Measurements from ENCODE around the gene UTF1.

Gene UTF1

DNA sequence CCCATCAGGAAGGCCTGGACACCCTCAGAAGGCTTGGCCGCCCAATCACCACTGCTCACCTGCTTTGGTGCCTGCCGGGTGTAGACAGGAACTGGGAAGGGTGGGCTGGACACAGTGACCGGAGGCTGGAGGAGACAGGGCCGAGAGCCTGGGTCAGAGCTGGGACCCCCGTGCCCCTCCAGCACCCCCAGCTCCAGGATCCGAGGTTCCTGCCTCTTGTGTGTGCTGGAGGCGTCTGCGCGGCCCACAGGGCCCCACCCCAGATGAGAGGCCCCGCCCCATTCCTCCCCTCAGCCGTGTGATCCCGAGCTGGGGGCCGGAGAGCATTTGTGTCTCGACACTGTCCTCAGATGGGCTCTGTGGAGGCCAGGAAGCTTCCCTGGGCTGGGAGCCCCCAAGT, 37.3 kb downstream of the UTF1 start:
- no peak for DNase-seq

- DNase-seq: no peak
Observed at GRCh38 chr10:133267829-133268228, 37.8 kb downstream of the UTF1 start.

DNA sequence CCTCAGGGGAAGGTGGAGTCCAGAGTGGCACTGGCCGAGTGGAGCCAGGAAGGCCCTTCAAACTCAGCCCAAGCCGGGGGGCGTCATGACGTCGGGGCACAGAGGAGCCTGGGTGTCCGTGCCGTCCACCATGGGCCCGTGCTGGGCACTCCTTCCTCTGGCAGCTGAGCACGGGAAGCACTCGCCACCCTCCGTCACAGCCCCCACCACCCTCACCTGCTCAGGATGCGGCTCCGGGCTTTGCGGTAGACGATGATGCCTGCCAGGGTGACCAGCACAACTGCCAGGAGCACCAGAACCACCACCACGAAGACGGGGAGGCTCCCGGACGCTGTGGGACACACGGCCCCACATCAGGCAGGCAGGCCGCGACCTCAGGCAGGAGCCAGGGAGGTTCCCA, 38.5 kb downstream of the UTF1 start:
- DNase-seq: no peak

- DNase-seq: no peak
Observed at GRCh38 chr10:133269367-133269766, 39.4 kb downstream of the UTF1 start.

DNA sequence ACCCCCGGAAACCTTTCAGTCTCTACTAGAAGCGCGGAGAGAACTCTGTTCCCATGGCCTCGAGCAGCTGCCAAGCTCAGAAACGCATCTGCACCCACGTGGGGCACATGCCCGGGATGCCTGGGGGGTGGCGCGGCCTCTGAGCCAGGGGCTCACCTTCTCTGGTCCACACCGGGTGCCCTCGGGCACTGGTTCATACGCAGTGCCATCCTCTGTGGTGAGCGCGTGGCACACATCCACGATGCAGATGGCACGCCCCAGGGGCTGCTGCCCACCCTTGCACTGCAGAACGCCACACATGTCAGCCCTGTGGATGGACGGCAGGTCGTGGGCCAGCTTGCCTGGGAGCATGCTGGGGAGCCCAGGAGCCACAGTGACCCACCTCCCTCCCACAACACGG, 40.2 kb downstream of the UTF1 start:
- no peak for DNase-seq

DNA sequence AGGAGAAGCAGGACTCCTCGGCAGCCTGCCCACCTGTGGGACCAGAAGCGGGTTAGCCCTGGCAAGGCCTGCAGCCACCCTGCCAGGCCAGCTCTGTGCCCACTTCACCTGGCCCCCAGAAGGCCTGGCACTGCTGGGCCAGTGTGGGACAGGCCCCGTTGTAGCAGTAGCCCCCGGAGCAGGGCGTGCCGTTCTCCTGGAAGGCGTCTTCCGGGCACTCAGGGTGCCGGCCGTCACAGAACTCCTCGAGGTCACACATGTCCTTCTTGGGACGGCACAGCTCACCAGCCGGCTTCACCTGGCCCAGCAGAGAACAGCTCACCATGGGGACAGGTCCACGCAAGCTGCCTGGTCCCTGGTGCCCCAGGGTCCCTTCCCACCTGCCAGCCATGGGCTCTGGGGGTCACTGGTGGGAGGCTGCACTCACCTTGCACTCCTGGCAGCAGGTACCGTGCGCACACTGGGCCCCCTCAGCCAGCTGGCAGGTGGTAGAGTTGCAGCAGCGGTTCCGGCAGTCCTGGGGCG, 40.8 kb downstream of the UTF1 start:
- DNase-seq: no peak

GRCh38 chr10:133271521-133272300, 41.7 kb downstream of the UTF1 start:
- no peak for DNase-seq

DNA sequence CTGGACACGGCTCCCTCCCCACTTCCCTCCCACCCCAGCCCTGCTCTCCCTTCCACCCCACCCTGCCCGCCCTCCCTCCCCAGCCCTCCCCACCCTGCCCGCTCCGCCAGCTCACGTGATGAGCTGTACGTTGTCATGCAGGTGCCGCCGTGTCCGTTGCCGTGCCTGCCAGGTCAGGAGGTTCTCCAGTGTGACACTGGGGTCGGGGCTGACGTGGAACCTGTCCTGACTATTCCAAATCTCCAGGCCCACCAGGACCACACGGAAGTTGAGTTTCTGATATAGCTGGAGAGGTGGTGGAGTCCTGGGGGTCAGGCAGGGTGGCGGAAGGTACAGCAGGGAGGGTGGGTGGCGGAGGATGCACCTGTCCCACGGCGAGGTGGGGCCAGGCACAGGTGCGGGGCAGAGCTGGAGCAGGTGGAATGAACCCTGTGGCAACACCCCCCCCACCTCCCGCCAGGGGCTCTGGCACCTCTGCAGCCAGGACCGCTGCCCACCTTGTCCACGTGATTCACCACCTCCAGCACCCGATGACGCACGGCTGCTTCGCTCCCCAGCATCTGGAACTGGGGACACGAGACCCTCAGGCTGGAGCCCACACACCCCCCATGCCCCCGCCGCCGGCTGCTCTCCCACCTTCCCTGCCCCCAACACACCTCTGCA, 42.4 kb downstream of the UTF1 start:
- no peak for DNase-seq

DNA sequence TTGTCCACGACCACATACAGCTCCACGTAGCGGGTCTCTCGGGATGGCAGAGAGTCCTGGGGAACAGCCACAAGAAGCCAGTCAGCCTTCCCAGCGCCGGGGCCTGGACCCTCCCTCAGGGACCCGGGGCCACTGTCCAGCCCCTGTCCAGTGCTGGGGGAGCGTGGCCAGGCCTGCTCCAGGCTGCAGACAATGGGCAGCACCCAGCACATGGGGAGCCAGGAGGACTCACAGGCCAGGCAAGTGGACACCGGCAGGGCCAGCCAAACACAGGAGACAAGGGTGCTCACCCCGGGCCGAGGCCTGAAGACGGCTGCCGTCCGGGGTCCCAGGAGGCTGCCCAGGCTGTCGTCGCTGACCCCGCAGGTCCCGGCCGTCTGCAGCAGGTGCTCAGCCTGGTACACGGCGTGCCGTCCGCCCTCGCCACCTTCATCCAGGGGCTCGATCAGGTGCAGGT, 43.0 kb downstream of the UTF1 start:
- DNase-seq: no peak

DNA sequence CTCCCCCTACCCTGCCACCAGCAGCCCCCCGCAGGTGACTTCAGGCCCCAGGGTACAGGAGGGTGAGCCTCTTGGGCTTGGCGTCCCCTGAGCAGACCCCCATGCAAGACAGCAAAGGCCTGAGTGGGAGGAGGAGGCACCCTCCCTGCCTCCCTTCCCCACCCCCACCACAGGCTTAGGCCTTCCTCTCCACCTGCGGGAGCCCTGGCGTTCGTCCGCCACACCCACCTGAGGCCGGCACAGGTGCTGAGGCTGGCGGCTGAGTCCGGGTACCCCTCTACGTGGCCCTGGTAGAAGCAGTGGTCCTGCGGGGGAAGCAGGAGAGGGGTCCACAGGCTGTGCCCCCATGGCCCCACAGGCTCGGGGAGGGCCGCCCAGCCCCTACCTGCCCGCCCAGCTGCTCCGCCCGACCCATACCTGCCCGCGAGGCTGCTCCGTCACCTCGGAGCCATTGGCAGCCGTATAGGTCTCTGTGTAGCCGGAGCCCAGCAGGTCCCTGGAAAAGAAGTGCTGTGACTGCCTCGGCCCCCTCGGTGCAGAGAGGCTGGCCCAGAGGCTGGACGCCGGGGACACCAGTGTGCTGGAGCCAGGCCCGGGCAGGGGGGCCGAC, 43.6 kb downstream of the UTF1 start:
- no peak for DNase-seq

DNA sequence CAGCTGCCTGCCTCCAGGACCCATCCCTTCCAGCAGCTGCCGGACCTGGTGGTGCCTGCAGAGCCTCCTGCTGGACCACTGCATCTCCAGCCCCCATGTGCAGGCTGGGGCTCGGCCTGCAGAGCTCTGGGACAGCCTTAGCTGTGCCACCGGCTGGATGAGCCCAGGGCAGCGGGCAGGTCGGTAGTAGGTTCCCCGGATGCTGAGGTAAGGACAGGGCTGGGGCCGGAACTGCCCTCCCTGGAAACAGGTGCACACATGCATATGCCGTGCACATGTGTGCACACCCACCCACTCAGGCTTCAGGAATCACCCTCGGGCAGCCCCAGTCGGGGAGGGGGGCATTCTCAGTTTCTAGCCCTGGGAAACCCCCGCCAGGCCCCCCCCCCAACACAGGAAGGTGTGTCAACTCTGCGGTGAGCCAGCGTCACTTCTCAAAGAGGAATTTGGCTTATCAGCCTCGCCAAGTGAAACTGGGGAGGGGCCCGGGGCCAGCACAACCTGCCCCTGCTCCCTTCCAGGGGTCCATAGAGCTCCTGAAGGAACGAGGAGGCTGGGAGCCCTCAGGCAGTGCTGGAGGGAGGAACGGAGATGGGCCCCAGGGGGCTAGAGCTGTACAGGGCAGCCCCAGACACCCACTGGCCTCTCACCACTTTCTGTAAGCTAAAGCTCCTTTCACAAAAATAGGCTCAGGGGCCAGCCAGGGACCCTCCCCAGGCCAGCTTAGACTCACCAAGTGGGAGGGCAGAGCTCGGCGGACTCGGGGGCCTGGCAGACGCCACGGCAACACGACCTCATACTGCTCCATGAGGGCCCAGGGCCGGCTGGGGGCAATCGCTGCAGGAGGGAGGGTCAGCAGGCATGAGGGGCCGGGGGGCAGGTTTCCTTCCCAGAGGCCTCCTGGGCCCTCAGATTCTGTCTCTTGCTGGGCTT, 45.0 kb downstream of the UTF1 start:
- DNase-seq: no peak

DNA sequence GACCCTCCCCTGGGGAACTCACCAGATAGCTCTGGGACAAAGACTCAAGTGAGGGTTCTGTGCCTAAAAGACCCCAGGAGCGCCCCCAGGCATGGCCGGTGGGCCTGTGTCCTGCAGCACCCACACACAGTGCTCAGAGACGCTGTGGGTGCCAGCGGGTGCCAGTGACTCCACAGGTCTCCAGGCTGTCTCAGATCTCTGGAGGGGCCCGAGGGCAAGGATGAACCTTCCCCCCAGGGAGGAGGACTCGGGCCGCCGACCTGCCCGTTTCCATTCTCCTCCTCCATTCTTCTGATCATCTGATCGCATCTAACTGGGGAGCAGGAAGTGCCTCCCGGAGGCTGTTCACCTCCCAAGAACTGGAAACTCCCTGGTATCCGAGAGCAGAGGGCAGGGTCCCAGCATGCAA, 45.7 kb downstream of the UTF1 start:
- DNase-seq: no peak

DNA sequence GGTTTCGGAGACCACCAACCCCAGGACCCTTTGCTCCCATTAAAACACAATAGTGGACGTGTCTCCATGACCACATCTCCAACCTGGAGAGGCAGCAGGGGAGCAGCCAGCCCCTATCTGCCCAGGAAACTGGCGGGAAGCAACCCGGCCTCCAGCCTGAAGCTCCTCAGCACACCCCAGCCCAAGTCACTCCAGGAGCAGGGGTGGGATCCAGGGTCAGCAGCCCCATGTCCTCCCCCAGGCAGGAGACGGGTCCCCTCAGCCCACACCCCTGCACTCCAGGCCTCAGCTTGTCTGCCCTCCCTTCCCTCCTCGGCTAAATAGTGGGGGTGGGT, 46.0 kb downstream of the UTF1 start:
- no peak for DNase-seq

- DNase-seq: no peak
Observed at GRCh38 chr10:133276435-133277201, 46.6 kb downstream of the UTF1 start, which contains the start of gene ADAM8. Gene ADAM8 (minus strand): TSS chr10:133276868. CDS start chr10:133276817, 51 bp downstream.

GRCh38 chr10:133277277-133277992, 47.4 kb downstream of the UTF1 start:
- DNase-seq: no peak

- DNase-seq: no peak
Observed at GRCh38 chr10:133277993-133278576, 48.1 kb downstream of the UTF1 start.

GRCh38 chr10:133278577-133279265, 48.7 kb downstream of the UTF1 start:
- no peak for DNase-seq

DNA sequence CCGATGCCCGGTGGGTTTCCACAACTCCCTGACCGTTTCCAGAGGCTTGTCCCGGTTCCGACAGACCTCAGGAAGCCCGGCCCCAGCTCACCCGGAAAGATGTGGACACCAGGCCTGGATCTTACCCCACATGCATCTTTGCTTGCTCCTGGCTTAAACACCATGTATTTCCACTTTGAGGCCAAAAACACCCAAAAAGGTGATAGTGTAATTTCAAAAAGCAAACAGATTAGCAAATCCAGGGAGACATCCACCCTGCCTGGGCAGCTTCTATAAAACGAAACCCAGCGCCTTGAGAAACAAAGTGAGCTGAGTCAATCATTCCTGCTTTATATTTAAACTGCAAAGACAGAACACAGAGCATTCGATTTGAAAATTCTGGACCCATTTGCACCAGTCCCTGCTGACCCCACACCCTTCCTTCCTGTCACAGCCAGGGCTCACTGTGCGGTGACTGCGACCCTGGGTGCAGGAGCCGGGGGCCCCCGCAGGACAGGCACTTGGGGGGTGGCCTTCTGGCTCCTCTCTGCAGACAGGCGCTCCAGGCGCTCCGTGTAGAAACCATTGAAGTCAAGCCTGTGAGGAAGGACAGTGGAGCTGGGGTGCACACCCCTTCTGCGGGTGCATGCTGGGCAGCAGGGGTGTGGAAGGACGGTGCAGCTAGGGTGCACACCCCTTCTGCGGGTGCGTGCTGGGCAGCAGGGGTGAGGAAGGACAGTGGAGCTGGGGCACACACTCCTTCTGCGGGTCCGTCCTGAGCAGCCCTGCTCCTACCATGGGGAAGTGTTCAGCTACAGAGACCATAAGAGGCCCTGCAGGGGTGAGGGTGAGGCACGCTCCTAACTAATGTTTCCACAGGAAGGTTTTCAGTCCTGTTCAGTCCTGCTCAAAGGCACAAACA, 49.6 kb downstream of the UTF1 start:
- DNase-seq: no peak

Measured in NCI-H2081 treated with DMSO at 0.1 percent for 48 hours (cell line).